ENCODE results near the gene LATS1.
"Not testable (repeated sequence)": the region's sequence is repeated elsewhere in the genome, so short reads cannot be mapped to it uniquely, and the experiment has no call there.

The LATS1 gene

DNA sequence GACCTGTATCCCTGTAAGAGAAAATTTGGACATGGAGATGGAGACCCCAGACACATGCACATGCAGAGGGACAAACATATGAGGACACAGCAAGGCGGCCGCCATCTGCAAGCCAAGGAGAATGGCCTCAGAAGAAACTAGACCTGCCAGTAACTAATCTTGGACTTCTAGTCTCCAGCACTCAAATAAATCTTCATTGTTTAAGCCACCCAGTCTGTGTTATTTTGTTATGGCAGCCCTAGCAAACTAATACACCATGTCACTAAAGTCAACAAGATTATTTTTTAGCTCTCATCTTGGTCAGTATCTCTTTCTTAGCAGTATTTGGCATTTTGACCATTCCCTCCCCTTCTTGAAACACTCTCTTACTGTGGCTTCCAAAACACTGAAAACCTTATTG, 26.7 kb downstream of the LATS1 start:
- Histone ChIP-seq H2AFZ (ENCODE audit: low read depth) (no peak overlapping the region), H3K79me2 (ENCODE audit: insufficient read depth, low read depth) (peaks cover 38% of the 10 kb centered on the region; the same call in 1 of the 2 replicates)
- TF ChIP-seq, protein P1, sequence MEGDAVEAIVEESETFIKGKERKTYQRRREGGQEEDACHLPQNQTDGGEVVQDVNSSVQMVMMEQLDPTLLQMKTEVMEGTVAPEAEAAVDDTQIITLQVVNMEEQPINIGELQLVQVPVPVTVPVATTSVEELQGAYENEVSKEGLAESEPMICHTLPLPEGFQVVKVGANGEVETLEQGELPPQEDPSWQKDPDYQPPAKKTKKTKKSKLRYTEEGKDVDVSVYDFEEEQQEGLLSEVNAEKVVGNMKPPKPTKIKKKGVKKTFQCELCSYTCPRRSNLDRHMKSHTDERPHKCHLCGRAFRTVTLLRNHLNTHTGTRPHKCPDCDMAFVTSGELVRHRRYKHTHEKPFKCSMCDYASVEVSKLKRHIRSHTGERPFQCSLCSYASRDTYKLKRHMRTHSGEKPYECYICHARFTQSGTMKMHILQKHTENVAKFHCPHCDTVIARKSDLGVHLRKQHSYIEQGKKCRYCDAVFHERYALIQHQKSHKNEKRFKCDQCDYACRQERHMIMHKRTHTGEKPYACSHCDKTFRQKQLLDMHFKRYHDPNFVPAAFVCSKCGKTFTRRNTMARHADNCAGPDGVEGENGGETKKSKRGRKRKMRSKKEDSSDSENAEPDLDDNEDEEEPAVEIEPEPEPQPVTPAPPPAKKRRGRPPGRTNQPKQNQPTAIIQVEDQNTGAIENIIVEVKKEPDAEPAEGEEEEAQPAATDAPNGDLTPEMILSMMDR (conservative IDR thresholded peaks at IDR 0.05; ENCODE audit: low read depth, low read length): no peak

DNA sequence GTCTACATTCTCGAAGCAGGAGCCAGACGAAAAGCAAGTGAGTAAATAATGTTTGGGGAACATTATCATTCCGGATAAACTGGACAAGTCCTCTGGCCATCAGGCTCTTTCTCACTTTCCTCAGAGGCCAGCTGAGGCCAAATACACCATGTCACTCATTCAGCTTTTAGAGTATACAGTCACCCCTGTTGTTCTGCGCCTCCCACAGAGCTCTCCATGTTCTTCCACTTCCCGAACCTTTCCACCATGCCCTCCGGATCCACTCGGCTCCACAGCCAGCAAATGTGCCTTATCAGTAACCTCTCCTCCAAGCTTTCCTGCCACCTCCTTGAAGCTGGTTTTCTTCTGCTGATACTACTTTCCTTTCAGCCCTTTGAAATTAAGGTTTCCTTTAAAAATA, 31.7 kb downstream of the LATS1 start:
- H3K79me2 ChIP-seq (ENCODE audit: insufficient read depth, low read depth): peaks cover 7% of the 10 kb centered on the region; the same call in 1 of the 2 replicates
- H3K9ac ChIP-seq: no peak overlapping the region
- no peaks in the 10 kb centered on the region for H4K20me1 ChIP-seq (ENCODE audit: insufficient read depth)
- H3K27ac ChIP-seq: no peak overlapping the region
- TF ChIP-seq, protein P1 (conservative IDR thresholded peaks at IDR 0.05; ENCODE audit: low read depth, low read length): no peak
- H3K36me3 ChIP-seq (ENCODE audit: insufficient read depth): peaks cover 8% of the 10 kb centered on the region; the same call in 1 of the 2 replicates
- H3K27me3 ChIP-seq (ENCODE audit: insufficient read depth, low read depth): no peaks in the 10 kb centered on the region
- H3K4me3 ChIP-seq (IDR thresholded peaks at IDR 0.05; ENCODE audit: insufficient read depth, low read depth, low read length): no peak overlapping the region
- H3K4me2 ChIP-seq: no peak overlapping the region
- H2AFZ ChIP-seq (ENCODE audit: low read depth): no peak overlapping the region
- no peaks in the 10 kb centered on the region for H3K4me1 ChIP-seq (ENCODE audit: low read depth, poor library complexity, severe bottlenecking)

More for the DNA sequence above, 26.7 kb downstream of the LATS1 start:
- H3K4me3 ChIP-seq (IDR thresholded peaks at IDR 0.05; ENCODE audit: insufficient read depth, low read depth, low read length): no peak overlapping the region
- no peaks in the 10 kb centered on the region for H3K36me3 ChIP-seq (ENCODE audit: insufficient read depth)
- H3K9ac ChIP-seq: no peak overlapping the region
- H3K27me3 ChIP-seq (ENCODE audit: insufficient read depth, low read depth): no peaks in the 10 kb centered on the region
- no peaks in the 10 kb centered on the region for H3K4me1 ChIP-seq (ENCODE audit: low read depth, poor library complexity, severe bottlenecking)
- H4K20me1 ChIP-seq (ENCODE audit: insufficient read depth): no peaks in the 10 kb centered on the region
- H3K27ac ChIP-seq: no peak overlapping the region
- H3K4me2 ChIP-seq: no peak overlapping the region

DNA sequence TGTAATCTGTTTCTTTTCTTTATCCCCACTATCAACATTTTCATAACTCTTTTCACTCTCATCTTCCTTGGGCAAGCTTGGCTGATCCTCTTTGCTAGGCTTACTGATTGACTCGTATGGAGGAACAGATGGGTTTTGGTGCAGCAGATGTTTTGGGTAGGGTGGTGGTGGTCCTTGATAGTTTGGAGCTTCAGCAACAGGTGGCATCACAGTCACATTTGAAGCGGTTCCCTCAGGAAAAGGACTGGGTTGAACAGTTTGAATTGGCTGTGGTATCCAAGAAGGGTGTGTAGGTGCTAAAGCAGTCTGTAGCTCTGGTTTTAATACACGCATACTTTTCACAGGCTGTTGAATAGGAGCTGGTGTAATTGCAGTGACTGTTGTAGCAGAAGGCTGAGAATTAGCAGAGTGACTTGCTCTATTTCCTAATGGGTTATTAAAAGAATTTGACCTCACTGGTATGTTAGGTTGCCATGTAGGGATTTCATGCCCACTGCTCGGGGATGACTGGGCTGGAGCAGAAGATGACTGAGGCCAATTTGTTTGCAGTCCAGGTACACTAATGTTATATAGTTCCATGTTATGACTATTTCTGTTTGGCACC, 34.5 kb downstream of the LATS1 start:
- peaks cover 7% of the 10 kb centered on the region; the same call in 1 of the 2 replicates for H3K79me2 ChIP-seq (ENCODE audit: insufficient read depth, low read depth)

DNA sequence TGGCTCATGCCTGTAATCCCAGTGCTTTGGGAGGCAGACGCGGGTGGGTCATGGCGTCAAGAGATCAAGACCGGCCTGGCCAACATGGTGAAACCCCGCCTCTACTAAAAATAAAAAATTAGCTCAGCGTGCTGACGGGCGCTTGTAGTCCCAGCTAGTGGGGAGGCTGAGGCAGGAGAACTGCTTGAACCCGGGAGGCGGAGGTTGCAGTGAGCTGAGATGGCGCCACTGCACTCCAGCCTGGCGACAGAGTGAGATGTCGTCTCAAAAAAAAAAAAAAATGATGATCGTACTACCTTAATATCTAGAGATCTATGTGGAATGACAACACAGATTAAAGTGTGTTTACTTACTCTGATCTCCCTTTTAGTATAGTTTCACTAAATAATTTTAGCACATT, 36.1 kb downstream of the LATS1 start:
- H3K27me3 ChIP-seq (ENCODE audit: insufficient read depth, low read depth); H3K4me3 ChIP-seq (IDR thresholded peaks at IDR 0.05; ENCODE audit: insufficient read depth, low read depth, low read length); H3K27ac ChIP-seq; H3K4me2 ChIP-seq; H2AFZ ChIP-seq (ENCODE audit: low read depth); H4K20me1 ChIP-seq (ENCODE audit: insufficient read depth); H3K4me1 ChIP-seq (ENCODE audit: low read depth, poor library complexity, severe bottlenecking); H3K36me3 ChIP-seq (ENCODE audit: insufficient read depth); H3K9ac ChIP-seq; H3K79me2 ChIP-seq (ENCODE audit: insufficient read depth, low read depth): not testable (repeated sequence)

More for the DNA sequence above, 34.5 kb downstream of the LATS1 start:
- Histone ChIP-seq H3K4me3 (IDR thresholded peaks at IDR 0.05; ENCODE audit: insufficient read depth, low read depth, low read length) (no peak overlapping the region), H3K4me1 (ENCODE audit: low read depth, poor library complexity, severe bottlenecking) (no peaks in the 10 kb centered on the region), H3K27me3 (ENCODE audit: insufficient read depth, low read depth) (no peaks in the 10 kb centered on the region), H4K20me1 (ENCODE audit: insufficient read depth) (no peaks in the 10 kb centered on the region), H3K27ac (no peak overlapping the region), H3K36me3 (ENCODE audit: insufficient read depth) (peaks cover 8% of the 10 kb centered on the region; the same call in 1 of the 2 replicates), H2AFZ (ENCODE audit: low read depth) (no peak overlapping the region), H3K9ac (no peak overlapping the region), H3K4me2 (no peak overlapping the region)
- TF ChIP-seq, protein P1 (conservative IDR thresholded peaks at IDR 0.05; ENCODE audit: low read depth, low read length): no peak

DNA sequence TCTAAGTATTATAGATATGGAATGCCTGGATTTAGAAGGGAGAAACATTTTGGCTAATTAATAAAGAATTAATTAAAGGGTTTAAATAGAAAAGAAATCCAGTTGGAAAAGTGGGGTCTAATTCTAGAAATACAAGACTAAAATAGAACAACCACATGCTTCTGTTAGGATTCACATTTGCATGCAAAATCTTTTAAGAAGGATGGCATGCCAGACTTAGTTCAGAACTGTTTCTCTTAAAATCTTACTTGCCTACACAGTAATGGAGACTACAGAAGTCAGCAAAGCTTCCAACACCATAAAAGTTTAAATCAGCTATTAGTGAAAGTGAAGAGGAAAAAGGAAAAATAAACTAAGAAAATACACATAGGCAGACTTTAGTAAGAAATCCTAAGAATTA, 36.7 kb downstream of the LATS1 start:
- Histone ChIP-seq H3K4me3 (IDR thresholded peaks at IDR 0.05; ENCODE audit: insufficient read depth, low read depth, low read length) (no peak overlapping the region), H3K27me3 (ENCODE audit: insufficient read depth, low read depth) (no peaks in the 10 kb centered on the region), H4K20me1 (ENCODE audit: insufficient read depth) (no peaks in the 10 kb centered on the region), H3K27ac (no peak overlapping the region), H2AFZ (ENCODE audit: low read depth) (no peak overlapping the region), H3K9ac (no peak overlapping the region), H3K79me2 (ENCODE audit: insufficient read depth, low read depth) (peaks cover 1% of the 10 kb centered on the region; the same call in 1 of the 2 replicates), H3K4me2 (no peak overlapping the region), H3K36me3 (ENCODE audit: insufficient read depth) (peaks cover 8% of the 10 kb centered on the region; the same call in 1 of the 2 replicates), H3K4me1 (ENCODE audit: low read depth, poor library complexity, severe bottlenecking) (no peaks in the 10 kb centered on the region)
- TF ChIP-seq, protein P1 (conservative IDR thresholded peaks at IDR 0.05; ENCODE audit: low read depth, low read length): no peak
